Measurements from ENCODE around the gene PSMA5. TPM values are rescaled to one million over a fixed set of nuclear protein-coding genes. Genes with fewer than 3 reads are reported as not detected.
A peak's percentile ranks its signal among the peaks of the same experiment; 100 is the strongest.
"Not testable (repeated sequence)": the region's sequence is repeated elsewhere in the genome, so short reads cannot be mapped to it uniquely, and the experiment has no call there.

Gene PSMA5
- 80.5 TPM for polyA plus RNA-seq (2013, experiment 1 of 2)
- 87.1 TPM for polyA plus RNA-seq (2013, experiment 2 of 2)

DNA sequence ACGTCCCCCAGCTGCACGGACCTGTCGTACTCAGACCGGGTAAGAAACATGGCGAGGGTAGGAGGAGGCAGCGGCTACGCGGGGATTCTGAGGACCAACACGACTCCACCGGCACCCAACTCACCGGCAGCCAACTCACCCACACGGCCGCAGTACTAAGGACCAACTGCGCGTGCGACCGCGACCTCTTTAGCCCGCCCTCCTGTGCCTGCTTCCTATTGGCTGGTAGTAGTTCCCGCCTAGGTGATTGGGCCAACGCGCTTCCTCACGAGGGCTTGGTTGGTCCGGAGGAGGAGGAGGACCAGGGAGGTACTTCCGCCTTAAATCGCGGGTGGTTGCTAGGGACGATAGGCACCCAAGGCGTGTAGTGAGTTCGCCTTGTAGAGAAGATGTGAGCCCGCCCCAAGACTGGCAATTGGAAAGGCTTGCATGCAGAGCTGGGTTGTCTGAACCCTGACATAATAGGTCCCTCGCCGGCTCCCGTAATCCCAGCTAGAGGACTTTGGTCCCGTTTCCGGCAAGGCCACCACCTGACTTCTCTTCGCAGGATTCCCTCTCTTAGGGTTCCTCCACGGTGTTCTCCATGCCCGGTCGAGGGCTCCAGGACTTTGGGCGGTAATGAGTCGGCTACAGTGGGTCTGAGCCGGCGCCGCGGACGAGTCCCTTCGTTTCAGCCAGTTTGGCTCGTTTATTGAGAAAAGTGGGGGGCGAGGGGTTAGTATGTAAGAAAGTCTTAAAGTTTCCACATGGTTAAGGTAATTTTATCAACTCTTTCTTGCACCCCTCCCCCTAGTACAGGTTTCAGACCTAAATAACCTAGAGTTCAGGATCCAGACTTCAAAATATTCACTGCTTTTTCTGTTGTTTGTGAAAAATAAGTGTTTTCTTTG is at the start of gene PSMA5:
Gene PSMA5, minus strand, starts transcription at position 168 of the 890 bp plus-strand sequence. Its CDS starts 118 bp downstream, at position 50.
- Histone ChIP-seq H3K27me3 (ENCODE audit: control insufficient read depth in 1 of 2, insufficient read depth in 1 of 2, low read length in 2 of 2) (no peaks in the 10 kb centered on the region), H3K9me3 (ENCODE audit: control insufficient read depth, low read length) (no peaks in the 10 kb centered on the region), H3K4ac (ENCODE audit: low read depth in 1 of 2, low read length in 2 of 2) (peak within 1 kb of the TSS; percentile 15 to 78), H3K18ac (ENCODE audit: low read depth in 1 of 2, low read length in 2 of 2) (peak within 1 kb of the TSS; percentile 77 to 94), H2AFZ (ENCODE audit: low read depth, low read length) (no peak within 1 kb of the TSS), H4K91ac (ENCODE audit: low read length) (no peak within 1 kb of the TSS), H2BK12ac (ENCODE audit: low read length in 2 of 2) (peak within 1 kb of the TSS in 1 of 2 experiments; percentile 59), H2BK15ac (ENCODE audit: low read depth, poor library complexity, severe bottlenecking) (peak within 1 kb of the TSS; percentile 2), H3K27ac (ENCODE audit: low read length, poor library complexity, severe bottlenecking) (peak within 1 kb of the TSS; percentile 91), H2BK5ac (ENCODE audit: low read depth, low read length, poor library complexity, severe bottlenecking) (no peak within 1 kb of the TSS), H2BK120ac (ENCODE audit: low read depth, low read length) (no peak within 1 kb of the TSS), H3K36me3 (ENCODE audit: control insufficient read depth in 1 of 2, insufficient read depth in 2 of 2, low read depth in 1 of 2, low read length in 2 of 2) (peaks cover 0 to 10% of the 10 kb centered on the region in 2 experiments), H4K8ac (ENCODE audit: low read length) (peak within 1 kb of the TSS; percentile 52), H3K23ac (ENCODE audit: low read length in 2 of 2) (peak within 1 kb of the TSS in 1 of 2 experiments; percentile 42), H3K4me3 (ENCODE audit: insufficient read depth in 1 of 2, low read depth in 1 of 2, low read length in 2 of 2) (peak within 1 kb of the TSS; percentile 86 to 97), H2AK5ac (ENCODE audit: low read length, severe bottlenecking) (no peak within 1 kb of the TSS), H3K4me1 (ENCODE audit: control insufficient read depth, insufficient read depth, low read depth, low read length) (peaks cover 3% of the 10 kb centered on the region), H3K14ac (ENCODE audit: low read length in 2 of 2) (peak within 1 kb of the TSS in 1 of 2 experiments; percentile 79), H3K9ac (ENCODE audit: low read length) (peak within 1 kb of the TSS; percentile 94), H3K4me2 (ENCODE audit: low read length, poor library complexity, severe bottlenecking) (peak within 1 kb of the TSS; percentile 78), H3K79me1 (replicated peaks; ENCODE audit: low read length, poor library complexity, severe bottlenecking) (peaks cover 2% of the 10 kb centered on the region)
- peak; percentile 100 for DNase-seq
- under 1% methylated on average over 47 of the region's 50 CpGs for WGBS

DNA sequence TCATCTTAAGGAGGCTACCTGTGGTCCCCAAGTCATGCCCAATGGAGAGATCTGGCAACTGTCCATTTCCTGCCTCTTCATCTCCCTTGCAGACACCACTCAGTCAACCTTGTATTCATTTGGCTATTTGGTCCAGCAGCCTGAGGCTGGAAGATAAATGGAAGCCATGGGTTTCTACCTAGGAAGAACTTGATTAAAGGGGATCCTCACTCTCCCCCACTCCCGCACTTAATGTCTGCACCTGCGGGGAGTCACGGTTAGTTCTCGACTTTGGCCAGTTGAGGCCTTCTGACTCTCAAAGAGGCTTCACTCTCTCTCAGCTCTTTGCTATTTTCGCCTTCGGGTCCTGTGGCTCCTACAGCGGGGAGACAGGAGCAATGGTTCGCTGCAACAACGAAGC is 49.0 kb upstream of the PSMA5 start:
- Histone ChIP-seq H2BK120ac (ENCODE audit: low read depth, low read length) (no peak overlapping the region), H2BK15ac (ENCODE audit: low read depth, poor library complexity, severe bottlenecking) (no peak overlapping the region), H3K79me1 (replicated peaks; ENCODE audit: low read length, poor library complexity, severe bottlenecking) (no peaks in the 10 kb centered on the region), H3K36me3 (ENCODE audit: control insufficient read depth in 1 of 2, insufficient read depth in 2 of 2, low read depth in 1 of 2, low read length in 2 of 2) (peaks cover 0 to 42% of the 10 kb centered on the region in 2 experiments), H3K9me3 (ENCODE audit: control insufficient read depth, low read length) (no peaks in the 10 kb centered on the region), H4K91ac (ENCODE audit: low read length) (no peak overlapping the region), H2BK5ac (ENCODE audit: low read depth, low read length, poor library complexity, severe bottlenecking) (no peak overlapping the region), H3K4me2 (ENCODE audit: low read length, poor library complexity, severe bottlenecking) (no peak overlapping the region), H2BK12ac (ENCODE audit: low read length in 2 of 2) (no peak overlapping the region), H3K4me3 (ENCODE audit: insufficient read depth in 1 of 2, low read depth in 1 of 2, low read length in 2 of 2) (no peak overlapping the region), H4K8ac (ENCODE audit: low read length) (no peak overlapping the region), H2AK5ac (ENCODE audit: low read length, severe bottlenecking) (no peak overlapping the region), H3K4me1 (ENCODE audit: control insufficient read depth, insufficient read depth, low read depth, low read length) (no peaks in the 10 kb centered on the region), H2AFZ (ENCODE audit: low read depth, low read length) (no peak overlapping the region), H3K4ac (ENCODE audit: low read depth in 1 of 2, low read length in 2 of 2) (no peak overlapping the region), H3K9ac (ENCODE audit: low read length) (no peak overlapping the region), H3K27me3 (ENCODE audit: control insufficient read depth in 1 of 2, insufficient read depth in 1 of 2, low read length in 2 of 2) (peaks cover 0 to 91% of the 10 kb centered on the region in 2 experiments), H3K14ac (ENCODE audit: low read length in 2 of 2) (no peak overlapping the region), H3K27ac (ENCODE audit: low read length, poor library complexity, severe bottlenecking) (no peak overlapping the region), H3K18ac (ENCODE audit: low read depth in 1 of 2, low read length in 2 of 2) (no peak overlapping the region), H3K23ac (ENCODE audit: low read length in 2 of 2) (no peak overlapping the region)
- WGBS, result 85% methylated on average over 9 of the region's 9 CpGs
- no peak for DNase-seq

DNA sequence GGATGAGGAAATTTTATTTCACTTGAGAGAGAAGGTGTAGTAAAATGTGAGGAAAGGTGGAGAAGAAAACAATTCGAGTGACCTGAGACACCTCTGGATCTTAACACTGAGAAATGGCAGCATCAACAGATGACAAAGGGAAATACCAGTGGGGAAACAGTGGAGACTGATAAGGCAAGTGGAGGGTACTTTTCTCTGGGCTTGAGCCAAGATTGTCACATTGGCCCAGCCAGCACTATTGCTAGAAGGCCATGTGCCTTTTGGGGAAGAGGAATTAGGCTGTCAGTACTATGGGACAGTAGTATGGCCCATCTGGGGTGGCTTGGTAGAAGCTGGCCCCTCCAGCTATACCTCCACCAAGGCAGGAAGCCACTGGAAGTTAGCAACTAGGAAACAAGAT is 48.4 kb upstream of the PSMA5 start:
- WGBS, result 83% methylated on average over 1 of the region's 1 CpG
- Histone ChIP-seq H3K9ac (ENCODE audit: low read length) (no peak overlapping the region), H3K79me1 (replicated peaks; ENCODE audit: low read length, poor library complexity, severe bottlenecking) (no peaks in the 10 kb centered on the region)

DNA sequence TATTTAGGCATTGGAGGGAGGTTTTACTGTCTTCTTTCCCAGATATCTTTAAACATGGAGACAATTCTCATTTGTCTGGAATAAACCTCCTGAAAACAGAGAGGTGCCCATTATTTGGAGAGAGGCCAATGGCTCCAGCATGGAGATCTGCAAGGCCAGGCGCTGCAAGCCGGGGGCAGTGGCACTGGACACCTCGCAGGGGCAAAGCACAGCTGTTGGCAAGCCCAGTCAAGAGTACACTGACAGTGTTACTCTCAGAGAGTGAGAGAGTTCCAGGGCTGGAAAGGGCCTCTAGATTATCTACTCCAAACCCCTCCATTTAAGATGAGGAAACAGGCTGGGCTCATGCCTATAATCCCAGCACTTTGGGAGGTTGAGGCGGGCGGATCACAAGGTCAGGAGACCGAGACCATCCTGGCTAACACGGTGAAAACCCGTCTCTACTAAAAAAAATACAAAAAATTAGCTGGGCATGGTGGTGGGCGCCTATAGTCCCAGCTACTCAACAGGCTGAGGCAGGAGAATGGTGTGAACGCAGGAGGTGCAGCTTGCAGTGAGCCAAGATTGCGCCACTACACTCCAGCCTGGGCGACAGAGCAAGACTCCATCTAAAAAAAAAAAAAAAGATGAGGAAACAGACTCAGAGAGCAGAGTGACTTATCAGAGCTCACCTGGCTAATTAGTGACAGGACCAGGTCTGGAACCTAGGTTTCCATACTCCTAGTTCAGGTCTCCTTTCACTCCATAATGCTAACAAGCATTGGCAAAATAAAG is 47.2 kb upstream of the PSMA5 start:
- not testable (repeated sequence) for H3K4me3 ChIP-seq (ENCODE audit: insufficient read depth in 1 of 2, low read depth in 1 of 2, low read length in 2 of 2); H3K27ac ChIP-seq (ENCODE audit: low read length, poor library complexity, severe bottlenecking); H2AK5ac ChIP-seq (ENCODE audit: low read length, severe bottlenecking); H3K18ac ChIP-seq (ENCODE audit: low read depth in 1 of 2, low read length in 2 of 2); DNase-seq; H2AFZ ChIP-seq (ENCODE audit: low read depth, low read length); H4K91ac ChIP-seq (ENCODE audit: low read length); H3K9me3 ChIP-seq (ENCODE audit: control insufficient read depth, low read length); H2BK5ac ChIP-seq (ENCODE audit: low read depth, low read length, poor library complexity, severe bottlenecking); H4K8ac ChIP-seq (ENCODE audit: low read length); H3K23ac ChIP-seq (ENCODE audit: low read length in 2 of 2); H3K4me1 ChIP-seq (ENCODE audit: control insufficient read depth, insufficient read depth, low read depth, low read length); H3K14ac ChIP-seq (ENCODE audit: low read length in 2 of 2); H3K4me2 ChIP-seq (ENCODE audit: low read length, poor library complexity, severe bottlenecking); H3K79me1 ChIP-seq (replicated peaks; ENCODE audit: low read length, poor library complexity, severe bottlenecking); H2BK15ac ChIP-seq (ENCODE audit: low read depth, poor library complexity, severe bottlenecking); H3K9ac ChIP-seq (ENCODE audit: low read length); H2BK12ac ChIP-seq (ENCODE audit: low read length in 2 of 2); H3K4ac ChIP-seq (ENCODE audit: low read depth in 1 of 2, low read length in 2 of 2); H2BK120ac ChIP-seq (ENCODE audit: low read depth, low read length)
- Histone ChIP-seq H3K36me3 (ENCODE audit: control insufficient read depth in 1 of 2, insufficient read depth in 2 of 2, low read depth in 1 of 2, low read length in 2 of 2) (peaks cover 0 to 30% of the 10 kb centered on the region in 2 experiments), H3K27me3 (ENCODE audit: control insufficient read depth in 1 of 2, insufficient read depth in 1 of 2, low read length in 2 of 2) (peaks cover 0 to 90% of the 10 kb centered on the region in 2 experiments)
- WGBS, result 84% methylated on average over 12 of the region's 12 CpGs

More for the DNA sequence above, 48.4 kb upstream of the PSMA5 start:
- no peak overlapping the region for H3K27ac ChIP-seq (ENCODE audit: low read length, poor library complexity, severe bottlenecking)
- no peak overlapping the region for H3K4ac ChIP-seq (ENCODE audit: low read depth in 1 of 2, low read length in 2 of 2)
- no peak overlapping the region for H2BK15ac ChIP-seq (ENCODE audit: low read depth, poor library complexity, severe bottlenecking)
- H3K18ac ChIP-seq (ENCODE audit: low read depth in 1 of 2, low read length in 2 of 2), result no peak overlapping the region
- peak overlapping the region; percentile 7 for H4K8ac ChIP-seq (ENCODE audit: low read length)
- H2BK120ac ChIP-seq (ENCODE audit: low read depth, low read length), result no peak overlapping the region
- no peak overlapping the region for H3K4me2 ChIP-seq (ENCODE audit: low read length, poor library complexity, severe bottlenecking)
- peaks cover 0 to 91% of the 10 kb centered on the region in 2 experiments for H3K27me3 ChIP-seq (ENCODE audit: control insufficient read depth in 1 of 2, insufficient read depth in 1 of 2, low read length in 2 of 2)
- H3K9me3 ChIP-seq (ENCODE audit: control insufficient read depth, low read length), result no peaks in the 10 kb centered on the region
- no peak overlapping the region for H2BK5ac ChIP-seq (ENCODE audit: low read depth, low read length, poor library complexity, severe bottlenecking)
- no peaks in the 10 kb centered on the region for H3K4me1 ChIP-seq (ENCODE audit: control insufficient read depth, insufficient read depth, low read depth, low read length)
- no peak overlapping the region for H2BK12ac ChIP-seq (ENCODE audit: low read length in 2 of 2)
- no peak overlapping the region for H3K23ac ChIP-seq (ENCODE audit: low read length in 2 of 2)
- no peak overlapping the region for H3K14ac ChIP-seq (ENCODE audit: low read length in 2 of 2)
- peaks cover 0 to 36% of the 10 kb centered on the region in 2 experiments for H3K36me3 ChIP-seq (ENCODE audit: control insufficient read depth in 1 of 2, insufficient read depth in 2 of 2, low read depth in 1 of 2, low read length in 2 of 2)
- H4K91ac ChIP-seq (ENCODE audit: low read length), result peak overlapping the region; percentile 54
- no peak overlapping the region for H2AFZ ChIP-seq (ENCODE audit: low read depth, low read length)
- no peak overlapping the region for H3K4me3 ChIP-seq (ENCODE audit: insufficient read depth in 1 of 2, low read depth in 1 of 2, low read length in 2 of 2)
- H2AK5ac ChIP-seq (ENCODE audit: low read length, severe bottlenecking), result no peak overlapping the region
- DNase-seq, result no peak

Measured in mesenchymal stem cell (in vitro differentiated cells and primary cell).